GM11168 (cell line): ENCODE results near the gene RNASE7.

Source experiments
- in situ Hi-C: fragments of 300-500 bp; cut with MboI; formaldehyde crosslinking; loops from one replicate; pipeline ENCODE4 v1.12.0; 2022; ENCODE audit warnings: low sequenced_read_pairs; ENCODE audit not compliant: unreplicated experiment

RNASE7 gene

DNA sequence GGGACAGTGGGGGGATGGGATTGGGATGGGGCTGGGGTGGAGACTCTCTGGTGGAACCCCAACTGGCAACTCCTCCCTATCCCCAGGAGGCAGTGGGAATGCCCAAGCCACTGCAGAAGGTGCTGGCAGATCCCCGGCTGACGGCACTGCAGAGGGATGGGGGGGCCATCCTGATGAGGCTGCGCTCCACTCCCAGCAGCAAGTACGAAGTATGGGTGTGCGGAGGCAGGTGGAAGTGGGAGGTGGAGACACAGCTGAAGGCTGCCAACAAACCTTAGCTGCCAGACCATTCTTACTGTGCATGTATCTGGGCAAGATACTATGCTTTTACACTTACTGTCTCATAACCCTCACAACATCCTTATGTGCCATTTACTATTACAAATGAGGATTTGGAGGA lies 36.1 kb downstream of the RNASE7 start:
- in situ Hi-C loops = no loop called here

- in situ Hi-C loops = no loop called here
Observed at GRCh38 chr14:21078726-21079125, 36.6 kb downstream of the RNASE7 start.

DNA sequence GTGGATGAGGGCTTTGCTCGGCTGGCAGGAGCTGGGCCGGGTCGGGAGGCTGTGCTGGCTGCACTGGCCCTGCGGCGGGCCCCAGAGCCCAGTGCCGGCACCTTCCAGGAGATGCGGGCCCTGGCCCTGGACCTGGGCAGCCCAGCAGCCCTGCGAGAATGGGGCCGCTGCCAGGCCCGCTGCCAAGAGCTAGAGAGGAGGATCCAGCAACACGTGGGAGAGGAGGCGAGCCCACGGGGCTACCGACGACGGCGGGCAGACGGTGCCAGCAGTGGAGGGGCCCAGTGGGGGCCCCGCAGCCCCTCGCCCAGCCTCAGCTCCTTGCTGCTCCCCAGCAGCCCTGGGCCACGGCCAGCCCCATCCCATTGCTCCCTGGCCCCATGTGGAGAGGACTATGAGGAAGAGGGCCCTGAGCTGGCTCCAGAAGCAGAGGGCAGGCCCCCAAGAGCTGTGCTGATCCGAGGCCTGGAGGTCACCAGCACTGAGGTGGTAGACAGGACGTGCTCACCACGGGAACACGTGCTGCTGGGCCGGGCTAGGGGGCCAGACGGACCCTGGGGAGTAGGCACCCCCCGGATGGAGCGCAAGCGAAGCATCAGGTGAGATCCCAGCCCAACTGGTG lies 39.5 kb downstream of the RNASE7 start:
- in situ Hi-C loops = no loop called here

- in situ Hi-C loops = no loop called here
Observed at GRCh38 chr14:21083565-21084325, 41.6 kb downstream of the RNASE7 start.

DNA sequence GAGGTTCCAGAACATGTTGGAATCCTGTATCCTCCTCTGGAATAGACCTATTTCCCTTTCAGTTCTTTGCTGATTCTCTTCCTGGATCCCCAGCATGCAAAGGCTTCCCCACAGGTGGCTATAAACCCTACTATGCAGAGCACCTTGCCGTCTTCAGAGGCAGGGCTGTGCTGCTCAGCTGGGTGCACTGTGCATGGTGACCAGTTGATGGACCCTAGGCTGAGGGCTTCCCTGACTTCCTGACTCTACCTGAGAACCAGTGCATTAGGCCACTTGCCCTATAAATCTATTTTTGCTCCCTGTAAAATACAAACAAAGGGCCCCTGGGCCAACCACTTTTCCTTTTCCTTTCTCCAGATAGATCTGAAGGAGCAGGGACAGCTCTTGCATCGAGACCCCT lies 42.2 kb downstream of the RNASE7 start:
- in situ Hi-C loops = no loop called here

- in situ Hi-C loops = no loop called here
Observed at GRCh38 chr14:21084998-21085853, 43.1 kb downstream of the RNASE7 start.

DNA sequence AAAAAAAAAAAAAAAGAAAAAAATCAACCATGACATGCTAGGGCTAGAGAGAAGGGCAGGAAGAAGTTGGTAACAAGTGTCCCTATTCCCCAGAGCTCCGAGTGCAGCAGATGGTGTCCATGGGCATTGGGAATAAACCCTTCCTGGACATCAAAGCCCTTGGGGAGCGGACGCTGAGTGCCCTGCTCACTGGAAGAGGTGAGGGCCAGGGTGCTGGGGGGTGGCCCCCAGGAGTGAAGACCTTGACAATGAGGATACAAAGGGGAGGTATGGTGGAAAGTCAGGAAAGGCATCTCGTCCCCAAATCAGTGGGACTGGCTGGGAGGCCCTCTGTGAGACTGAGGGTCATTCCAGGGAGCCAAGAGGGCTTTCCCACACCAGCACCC lies 44.7 kb downstream of the RNASE7 start:
- in situ Hi-C loops = no loop called here

- in situ Hi-C loops = no loop called here
Observed at GRCh38 chr14:21087294-21088091, 45.3 kb downstream of the RNASE7 start.

DNA sequence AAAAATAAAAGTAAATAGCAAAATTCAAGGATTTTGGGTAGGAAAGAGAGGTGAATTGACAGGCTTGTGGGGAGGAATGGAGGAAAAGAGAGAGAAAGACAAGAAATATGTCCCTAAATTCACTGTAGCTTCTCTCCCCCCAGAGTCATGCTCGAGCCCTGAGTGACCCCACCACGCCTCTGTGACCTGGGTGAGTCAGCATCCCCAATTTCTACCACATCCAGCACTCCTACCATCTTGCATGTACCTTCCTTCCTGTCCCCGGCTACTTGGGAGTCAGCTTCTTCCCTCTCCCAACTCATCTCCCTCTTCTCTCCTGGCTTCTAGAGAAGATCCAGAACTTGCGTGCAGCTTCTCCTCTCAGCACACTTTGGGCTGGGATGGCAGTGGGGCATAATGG lies 46.5 kb downstream of the RNASE7 start:
- in situ Hi-C loops = no loop called here

DNA sequence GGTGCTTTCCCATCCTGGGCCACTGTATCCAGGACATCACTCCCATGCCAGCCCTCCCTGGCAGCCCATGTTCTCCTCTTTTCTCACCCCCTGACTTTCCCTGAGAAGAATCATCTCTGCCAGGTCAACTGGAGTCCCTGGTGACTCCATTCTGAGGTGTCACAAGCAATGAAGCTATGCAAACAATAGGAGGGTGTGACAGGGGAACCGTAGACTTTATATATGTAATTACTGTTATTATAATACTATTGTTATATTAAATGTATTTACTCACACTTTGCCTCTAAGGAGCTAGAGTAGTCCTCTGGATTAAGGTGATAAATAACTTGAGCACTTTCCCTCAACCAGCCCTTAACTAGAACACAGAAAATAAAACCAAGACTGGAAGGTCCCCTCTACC lies 47.1 kb downstream of the RNASE7 start:
- in situ Hi-C loops = no loop called here

GRCh38 chr14:21089877-21090193 lies 47.7 kb downstream of the RNASE7 start:
- in situ Hi-C loops = loop anchor here (10.0 kb wide), 1 partner anchor 75 kb away; no protein-coding TSS in a partner anchor

DNA sequence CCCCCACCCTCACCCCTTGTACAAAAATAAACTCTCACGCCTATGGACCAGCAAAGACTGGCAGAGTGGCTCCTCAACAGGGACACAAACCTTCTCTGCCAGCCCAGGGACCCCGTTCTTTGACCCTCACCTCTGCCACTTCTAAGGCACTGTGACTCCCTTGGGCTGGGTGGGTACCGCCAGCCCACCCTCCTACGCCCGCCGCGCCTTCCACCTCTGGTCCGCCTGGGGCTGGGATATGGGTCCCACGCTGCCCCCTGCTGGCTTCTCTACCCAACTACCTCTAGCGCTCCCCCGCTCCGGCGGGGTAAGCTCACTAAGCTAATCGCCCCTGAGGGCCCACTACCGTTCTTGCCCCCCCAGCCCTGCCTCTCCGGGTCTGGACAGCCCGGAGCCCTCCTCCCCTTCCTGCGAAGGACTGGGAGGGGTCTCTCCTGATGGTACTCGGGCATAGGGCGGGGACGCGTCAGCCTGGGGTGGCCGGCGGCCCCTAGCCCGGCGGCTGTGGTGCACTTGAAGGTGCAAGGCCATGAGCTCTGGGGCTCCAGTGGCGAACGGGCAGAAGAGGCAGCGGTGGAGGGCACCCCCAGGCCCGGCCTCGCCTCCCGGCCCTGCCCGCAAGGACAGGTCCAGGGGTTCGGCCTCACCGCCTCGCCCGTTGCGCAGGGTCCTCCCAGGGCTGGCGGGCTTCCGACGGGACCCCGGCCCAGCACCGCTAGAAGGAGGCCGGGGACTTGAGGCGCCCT lies 48.2 kb downstream of the RNASE7 start:
- in situ Hi-C loops = loop anchor here (10.0 kb wide), 1 partner anchor 76 kb away; no protein-coding TSS in a partner anchor

DNA sequence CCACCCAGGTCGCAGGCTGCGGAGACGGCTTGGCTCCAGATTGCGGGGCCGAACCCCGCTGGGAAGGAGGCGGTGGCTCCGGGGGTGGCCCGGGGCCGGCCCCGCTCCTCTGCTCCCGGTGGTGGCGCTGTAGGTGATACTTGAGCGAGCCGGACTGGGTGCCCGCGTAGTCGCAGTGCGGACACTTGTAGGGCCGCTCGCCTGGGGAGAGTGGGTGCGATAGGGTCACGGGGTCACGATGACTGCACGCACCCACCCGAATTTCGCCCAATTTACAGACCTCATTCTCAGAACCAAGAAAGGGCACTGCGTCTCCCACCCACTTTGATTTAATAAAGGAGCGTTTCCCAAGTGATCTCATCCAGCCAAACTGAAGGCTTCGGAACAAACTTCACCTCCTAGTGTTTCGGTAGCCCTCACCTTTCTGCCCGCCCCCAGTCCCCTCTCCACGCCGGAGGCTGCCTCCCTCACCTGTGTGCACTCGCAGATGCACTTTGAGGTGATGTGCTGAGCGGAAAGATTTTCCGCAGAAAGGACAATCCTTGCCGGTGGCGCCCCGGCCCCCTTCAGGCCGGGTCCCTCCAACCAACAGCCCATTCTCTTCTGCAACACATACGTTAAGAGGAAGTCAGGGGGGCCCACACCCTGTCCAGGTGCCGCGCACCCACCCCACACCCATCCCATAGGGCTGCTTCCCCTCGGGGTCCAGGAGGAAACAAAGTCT lies 48.9 kb downstream of the RNASE7 start:
- in situ Hi-C loops = loop anchor here (10.0 kb wide), 1 partner anchor 76 kb away; no protein-coding TSS in a partner anchor

- in situ Hi-C loops = loop anchor here (10.0 kb wide), 1 partner anchor 77 kb away; no protein-coding TSS in a partner anchor
Observed at GRCh38 chr14:21091821-21092272, 49.7 kb downstream of the RNASE7 start.

DNA sequence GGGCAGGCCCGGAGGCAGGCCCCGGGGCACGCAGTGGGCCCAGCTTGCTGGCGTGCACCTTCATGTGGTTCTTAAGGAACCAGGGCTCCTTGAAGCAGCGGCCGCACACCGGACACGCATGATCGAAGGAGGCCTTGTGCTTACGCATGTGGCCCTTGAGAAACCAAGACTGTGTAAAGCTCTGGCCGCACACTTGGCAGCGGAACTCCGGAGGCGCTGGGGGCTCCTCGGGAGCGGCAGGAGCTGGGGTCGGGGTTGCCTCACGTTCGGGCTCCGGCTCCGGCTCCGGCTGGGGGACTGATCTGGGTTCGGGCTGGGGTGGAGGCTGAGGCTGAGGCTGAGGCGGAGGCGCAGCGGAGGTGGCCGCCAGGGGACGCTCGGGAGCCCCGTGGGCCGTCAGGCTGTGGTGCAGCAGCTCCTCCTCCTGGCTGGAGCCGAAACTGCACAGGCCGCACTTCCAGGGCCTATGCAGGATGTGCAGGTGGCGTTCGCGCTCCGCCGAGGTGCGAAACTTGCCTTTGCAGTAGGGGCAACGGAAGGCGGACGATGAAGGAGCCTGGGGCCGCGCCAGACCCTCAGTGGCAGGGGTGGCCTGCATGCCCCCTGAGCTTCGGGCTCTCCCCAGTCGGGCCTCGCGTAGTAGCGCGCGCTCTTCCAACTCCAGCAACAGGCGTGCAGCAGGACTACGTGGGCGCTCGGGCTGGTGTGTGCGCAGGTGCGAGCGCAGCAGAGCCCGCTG lies 50.3 kb downstream of the RNASE7 start:
- in situ Hi-C loops = loop anchor here (10.0 kb wide), 1 partner anchor 78 kb away; no protein-coding TSS in a partner anchor

GRCh38 chr14:21093018-21093417 lies 50.9 kb downstream of the RNASE7 start:
- in situ Hi-C loops = loop anchor here (10.0 kb wide), 1 partner anchor 78 kb away; no protein-coding TSS in a partner anchor
